Measurements from ENCODE around the gene CNDP2.

Gene CNDP2

DNA sequence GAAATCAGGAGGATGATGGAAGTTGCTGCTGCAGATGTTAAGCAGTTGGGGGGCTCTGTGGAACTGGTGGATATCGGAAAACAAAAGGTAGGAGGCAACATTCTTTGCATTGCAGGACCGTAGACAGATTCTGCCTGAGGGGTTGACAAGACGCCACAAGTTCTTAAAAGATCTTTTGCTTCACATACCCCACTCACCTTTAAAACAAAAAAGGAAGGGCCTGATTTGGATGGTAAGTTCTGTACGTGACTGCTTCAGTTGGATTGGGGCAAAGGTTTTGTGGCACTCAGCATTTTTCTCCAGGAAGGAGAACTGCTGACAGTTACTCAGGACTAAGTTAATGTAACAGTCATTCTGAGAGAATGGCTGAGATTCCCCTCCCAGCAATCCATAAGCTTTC, 5.2 kb downstream of the CNDP2 start:
- DNase-seq: no peak

DNA sequence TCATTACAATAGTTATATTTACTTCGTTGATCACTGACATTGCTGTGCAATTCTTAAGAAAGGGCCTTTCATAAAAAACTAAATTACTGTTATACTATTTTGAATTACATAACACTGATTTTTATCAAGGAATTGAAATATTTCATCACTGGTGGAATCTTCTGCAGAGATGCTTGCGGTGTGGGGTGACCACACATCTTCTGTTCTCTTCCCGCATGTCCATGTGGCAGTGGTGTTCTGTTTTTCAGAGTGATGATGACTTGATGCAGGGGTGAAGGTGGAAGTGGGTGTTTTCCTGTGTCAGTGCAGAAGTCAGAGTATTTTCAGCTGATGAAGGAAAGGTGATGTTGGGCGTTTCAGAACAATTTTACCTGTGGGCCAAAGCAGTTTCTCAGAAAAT, 7.0 kb downstream of the CNDP2 start:
- no peak for DNase-seq

DNA sequence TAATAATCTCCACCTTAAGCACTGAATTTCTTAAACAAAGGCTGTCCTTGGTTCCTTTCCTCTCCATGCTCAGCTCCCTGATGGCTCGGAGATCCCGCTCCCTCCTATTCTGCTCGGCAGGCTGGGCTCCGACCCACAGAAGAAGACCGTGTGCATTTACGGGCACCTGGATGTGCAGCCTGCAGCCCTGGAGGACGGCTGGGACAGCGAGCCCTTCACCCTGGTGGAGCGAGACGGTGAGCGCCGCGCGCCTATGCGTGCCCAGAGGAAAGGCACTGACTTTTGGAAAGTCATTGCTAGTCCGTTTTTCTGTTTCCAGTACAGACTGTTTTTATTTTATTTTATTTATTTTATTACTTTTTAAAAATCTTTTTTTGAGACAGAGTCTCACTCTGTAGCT, 9.6 kb downstream of the CNDP2 start:
- DNase-seq: no peak

DNA sequence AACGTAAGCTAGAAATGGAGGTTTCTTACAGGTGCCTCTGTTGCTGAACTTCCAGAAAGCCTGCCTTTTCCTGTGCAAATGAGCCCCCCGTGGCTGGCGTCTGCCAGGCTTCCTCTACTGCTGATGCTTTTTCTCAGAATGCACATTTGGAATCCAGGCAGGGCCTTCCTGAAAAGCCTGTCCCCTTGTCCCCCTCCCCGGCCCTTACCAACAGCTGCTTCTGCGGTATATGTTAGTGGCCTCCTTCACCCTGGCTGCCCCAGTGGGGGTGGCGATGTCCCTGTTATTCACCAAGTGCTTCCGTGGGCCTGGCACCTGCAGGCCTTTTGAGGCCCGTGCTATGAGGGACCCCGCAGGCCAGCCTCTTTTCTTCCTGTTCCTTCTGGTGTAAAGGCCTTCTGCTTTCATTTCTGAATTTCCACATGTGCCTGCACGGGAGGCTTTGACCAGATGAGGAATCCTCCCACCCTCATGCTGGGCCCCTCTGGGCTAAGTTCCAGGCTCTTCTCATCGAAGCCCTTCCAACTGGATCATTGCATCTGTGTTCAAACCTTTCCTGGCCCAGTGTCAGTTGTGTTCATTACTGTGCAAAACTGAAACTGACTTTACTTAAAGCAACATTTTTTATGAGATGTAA, 10.4 kb downstream of the CNDP2 start:
- DNase-seq: no peak

DNA sequence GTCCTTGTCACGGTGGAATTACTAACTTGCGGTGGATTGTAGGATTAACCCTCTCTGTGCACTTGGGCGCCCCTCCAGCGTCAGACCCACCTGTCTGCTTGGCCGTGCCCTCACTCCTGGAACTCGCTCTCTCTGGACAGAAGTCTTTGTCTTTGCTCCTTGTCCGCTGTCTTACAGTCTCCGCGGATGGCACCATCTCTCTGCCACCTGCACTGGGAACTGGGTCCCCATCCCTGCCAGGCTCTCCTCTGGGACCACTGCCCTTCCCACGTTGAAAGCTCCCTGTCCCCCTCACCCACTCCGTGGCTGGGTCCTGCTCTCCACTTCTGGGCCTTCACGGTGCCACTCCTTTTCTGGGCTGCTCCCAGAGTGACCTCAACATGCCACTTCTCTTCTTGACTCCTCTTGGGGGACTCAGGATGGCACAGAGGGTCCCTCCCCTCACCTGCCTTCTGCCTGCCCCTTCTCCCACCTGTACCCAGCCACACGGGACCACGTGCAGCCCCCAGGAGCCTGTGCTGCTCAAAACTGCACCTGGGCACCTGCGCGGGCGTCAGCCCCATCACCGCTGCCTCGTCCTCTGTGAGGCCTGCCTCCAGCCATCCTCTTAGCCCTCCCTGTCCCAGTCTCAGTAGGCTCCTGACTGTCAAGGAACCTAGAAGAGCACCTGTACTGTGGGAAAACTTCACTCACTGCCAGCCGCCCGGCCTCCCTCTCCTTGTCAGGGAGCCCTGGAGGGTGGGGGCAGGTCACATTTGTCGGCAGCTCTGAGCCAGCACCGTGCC, 11.1 kb downstream of the CNDP2 start:
- no peak for DNase-seq

DNA sequence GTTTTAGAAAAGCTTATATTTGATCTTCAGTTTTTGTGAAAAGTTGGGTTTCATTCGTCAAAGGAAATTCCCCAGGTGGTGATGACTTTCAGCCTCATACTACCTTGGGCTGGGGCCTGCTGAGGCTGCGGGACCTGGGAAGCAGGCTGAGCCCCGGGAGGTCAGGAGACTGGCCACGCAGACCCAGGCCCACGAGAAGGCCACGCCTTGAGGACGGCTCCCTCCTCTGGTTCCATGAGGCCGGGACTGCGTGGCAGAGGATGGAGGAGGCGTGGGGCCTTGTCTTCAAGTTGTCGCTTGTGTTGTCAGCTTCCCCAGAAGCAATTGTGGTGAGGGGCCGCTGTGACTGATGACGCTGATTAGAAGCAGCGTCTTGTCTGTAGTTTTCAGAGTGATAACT, 11.8 kb downstream of the CNDP2 start:
- DNase-seq: no peak

DNA sequence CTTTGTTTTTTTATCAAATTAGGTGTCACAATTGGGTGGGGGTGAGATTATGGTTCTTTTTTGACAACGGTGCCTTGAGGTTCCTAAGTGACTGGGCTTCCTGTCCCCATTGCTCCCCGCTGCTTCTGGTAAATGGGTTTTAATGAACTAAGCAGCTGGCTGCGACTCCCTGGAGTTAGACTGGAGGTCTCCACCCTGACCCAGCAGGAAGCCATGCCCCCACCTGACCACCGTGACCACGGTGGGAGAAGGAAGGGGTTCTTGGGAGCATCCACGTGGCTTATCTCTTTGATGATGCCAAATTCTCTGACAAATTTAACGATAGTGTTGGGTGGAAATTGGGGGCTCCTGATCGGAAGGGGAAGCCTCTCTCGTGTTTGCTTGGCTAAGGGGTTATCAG, 12.2 kb downstream of the CNDP2 start:
- no peak for DNase-seq

DNA sequence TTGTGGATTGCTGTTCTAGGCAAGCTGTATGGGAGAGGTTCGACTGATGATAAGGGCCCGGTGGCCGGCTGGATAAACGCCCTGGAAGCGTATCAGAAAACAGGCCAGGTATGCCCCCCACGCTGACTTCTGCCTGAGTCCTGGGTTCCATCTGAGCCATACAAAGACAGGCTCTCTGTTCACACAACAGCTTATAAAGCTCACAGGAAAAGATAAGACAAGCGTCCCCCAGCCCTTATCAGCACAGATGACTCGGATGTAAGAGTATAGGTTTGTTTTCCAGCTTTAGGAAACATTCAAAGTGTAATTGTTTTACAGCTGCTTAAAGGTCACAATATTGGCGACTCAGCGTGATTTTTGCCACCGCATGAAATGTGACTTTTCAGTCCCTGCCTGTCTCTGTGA, 12.7 kb downstream of the CNDP2 start:
- no peak for DNase-seq

DNA sequence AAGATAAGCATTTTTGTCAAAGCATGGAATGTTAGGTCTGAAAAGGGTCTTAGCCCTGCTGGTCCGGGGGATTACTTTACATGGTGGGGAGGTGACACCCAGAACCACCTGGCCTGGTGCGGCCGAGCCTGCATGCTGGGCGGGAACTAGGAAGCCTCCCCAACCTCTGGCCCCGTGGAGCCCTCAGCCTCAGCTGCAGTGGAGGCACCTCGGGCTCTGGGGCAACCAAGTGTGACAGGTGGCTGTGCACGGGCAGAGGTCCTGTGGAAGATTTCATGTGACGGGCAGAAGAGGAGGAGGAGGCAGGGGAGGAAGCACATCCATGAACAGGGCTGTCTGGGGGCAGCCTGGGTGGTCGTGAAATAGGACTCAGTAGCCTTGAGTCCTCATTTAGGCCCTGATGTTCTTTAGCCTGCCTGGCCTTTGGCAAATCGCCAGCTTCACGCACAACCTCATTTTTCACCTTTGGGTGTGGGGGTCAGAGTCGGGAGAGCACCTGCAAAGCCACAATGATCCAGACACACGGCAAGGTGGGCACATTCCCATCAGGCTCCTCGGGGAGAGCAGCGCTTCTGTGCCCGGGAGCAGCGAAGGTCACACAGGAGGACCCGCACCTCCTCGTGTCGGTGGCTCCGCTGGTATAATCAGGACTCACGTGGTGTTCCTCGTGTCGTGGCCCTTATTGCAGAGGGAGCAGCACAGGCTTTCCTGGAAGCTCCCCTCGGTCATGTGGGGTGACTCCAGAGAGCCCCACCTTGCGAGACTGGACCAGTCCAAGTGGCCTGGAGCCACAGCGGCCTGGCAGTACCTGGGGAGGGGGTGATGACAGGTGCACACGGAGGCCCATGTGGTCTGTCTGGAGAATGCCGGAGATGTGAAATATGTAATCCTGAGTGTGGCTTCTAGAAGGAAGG, 13.9 kb downstream of the CNDP2 start:
- DNase-seq: no peak

DNA sequence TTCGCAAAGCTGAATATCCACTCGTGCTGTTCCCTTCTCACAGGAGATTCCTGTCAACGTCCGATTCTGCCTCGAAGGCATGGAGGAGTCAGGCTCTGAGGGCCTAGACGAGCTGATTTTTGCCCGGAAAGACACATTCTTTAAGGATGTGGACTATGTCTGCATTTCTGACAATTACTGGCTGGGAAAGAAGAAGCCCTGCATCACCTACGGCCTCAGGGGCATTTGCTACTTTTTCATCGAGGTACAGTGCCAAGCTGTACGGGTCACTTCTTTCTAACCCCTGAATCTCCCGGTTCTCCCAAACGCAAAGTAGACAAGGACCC, 14.6 kb downstream of the CNDP2 start:
- no peak for DNase-seq

DNA sequence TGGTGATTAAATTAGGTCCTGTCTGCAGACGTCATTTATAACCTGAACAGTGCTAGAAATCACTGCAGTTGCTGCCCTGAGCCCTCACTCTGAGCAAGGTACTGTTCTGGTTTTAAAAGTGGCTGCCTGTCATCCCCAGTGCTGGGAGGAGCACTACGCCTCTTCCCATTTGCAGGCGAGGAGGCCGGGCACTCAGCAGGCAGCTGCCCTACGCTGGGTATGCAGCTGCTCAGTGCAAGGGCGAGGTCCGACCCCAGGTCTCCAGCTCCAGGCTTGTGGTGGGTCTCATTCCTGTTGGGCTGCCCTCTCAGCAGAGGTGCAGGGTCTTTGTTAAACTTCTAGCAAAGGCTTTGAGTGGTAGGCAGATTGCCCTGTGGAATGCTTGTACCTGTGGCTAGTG, 15.7 kb downstream of the CNDP2 start:
- DNase-seq: no peak

DNA sequence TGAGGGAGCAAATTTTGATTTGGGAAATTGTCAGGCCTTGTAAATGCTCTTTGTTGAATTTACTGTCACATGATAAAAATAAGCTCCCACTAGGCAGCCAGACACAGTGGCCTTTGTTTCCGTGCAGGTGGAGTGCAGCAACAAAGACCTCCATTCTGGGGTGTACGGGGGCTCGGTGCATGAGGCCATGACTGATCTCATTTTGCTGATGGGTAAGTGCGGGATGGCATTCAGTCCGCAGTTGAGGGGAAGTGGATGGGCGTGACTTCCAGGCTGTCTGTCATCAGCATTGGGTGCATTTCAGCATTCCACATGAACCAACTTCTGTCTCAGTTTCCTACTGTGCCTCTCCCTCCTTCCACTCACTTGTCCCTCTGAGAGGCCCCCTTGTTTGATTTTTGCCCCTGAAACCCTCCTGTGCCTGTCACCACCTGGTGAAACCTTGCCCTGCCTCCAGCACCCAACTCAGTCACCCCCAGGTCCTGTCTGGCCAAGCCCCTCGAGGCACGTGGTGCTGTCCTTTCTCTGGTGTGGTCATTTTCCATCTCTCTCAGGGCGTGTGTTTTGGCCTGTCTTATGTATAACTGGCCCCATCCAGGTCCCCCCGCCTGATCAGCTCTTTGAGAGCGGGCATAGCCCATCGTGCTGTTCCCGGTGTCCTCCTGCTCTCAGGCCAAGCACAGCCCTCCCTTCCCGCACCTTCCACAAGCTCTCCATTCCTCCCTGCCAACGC, 16.3 kb downstream of the CNDP2 start:
- no peak for DNase-seq

DNA sequence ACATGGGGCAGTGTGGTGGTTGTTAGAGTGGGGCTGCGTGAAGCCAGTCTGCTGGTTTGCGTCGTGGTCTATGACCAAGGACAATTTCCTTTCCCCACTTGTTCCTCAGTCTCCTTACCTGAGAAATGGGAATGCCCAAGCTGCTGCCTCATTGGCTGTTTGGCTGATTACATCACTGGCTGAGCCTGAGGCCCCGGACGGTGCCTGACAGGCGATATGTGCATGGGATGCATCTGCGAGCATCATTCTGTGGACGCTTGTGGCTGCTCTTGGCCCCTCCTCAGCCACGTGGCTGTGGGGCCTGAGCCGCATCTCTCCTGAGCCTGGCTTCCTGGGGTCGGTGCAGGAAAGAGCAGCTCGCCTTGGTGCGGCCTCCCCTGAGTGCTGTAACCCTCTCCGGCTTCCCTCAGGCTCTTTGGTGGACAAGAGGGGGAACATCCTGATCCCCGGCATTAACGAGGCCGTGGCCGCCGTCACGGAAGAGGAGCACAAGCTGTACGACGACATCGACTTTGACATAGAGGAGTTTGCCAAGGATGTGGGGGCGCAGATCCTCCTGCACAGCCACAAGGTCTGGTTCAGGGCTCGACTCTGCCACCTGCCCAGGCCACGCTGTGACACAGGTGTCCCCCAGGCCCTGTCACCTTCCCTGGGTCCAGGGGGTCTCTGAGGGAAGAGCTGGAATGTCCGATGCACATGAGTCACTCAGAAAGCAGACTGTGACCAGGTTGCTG, 17.2 kb downstream of the CNDP2 start:
- no peak for DNase-seq

DNA sequence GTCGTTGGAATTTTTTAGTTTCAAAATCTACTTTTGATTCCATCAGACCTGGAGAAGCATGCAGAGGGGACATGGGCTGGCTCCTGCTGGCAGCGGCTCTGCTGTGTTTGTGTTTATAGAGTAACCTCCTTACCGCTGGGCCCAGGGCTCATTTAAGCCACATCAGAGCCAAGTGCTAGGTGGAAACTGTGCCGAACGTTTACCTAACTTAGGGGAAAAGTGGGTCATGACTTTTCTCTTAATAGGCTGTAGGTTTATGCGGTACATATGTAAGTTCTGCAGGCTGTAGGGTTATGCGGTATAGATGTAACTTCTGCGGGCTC, 17.7 kb downstream of the CNDP2 start:
- DNase-seq: peak in 1 of 2 donors; percentile 7

DNA sequence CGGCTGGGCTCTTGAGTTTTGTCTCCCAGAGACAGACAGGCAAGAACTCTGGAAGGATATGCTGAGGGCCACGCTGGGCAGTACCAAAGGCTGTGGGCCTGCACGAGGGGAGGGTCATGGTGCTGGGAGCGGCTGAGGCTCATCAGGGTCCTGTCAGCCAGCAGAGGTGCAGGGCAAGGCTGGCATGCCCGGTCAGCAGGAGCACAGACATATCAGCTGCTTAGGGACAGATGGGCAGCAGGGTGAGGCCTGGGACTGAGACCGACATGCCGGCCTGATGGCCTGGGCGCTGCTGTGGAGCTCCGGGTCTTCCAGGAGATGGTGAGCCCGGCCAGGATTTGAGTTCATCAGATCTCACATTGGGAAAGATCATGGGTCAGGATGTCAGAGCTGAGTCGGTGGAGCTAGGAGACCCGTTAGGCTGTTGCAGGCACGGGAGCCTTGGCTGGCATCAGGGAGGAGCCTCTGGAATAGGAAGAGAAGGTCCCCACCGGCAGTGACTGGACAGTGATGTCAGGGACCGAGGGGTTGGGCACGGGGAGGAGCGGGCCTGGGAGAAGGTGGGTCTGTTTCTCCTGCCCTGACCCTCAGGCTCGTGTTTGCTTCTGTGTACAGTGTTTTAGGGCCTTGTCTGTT, 18.8 kb downstream of the CNDP2 start:
- DNase-seq: peak in 1 of 2 donors; percentile 10

DNA sequence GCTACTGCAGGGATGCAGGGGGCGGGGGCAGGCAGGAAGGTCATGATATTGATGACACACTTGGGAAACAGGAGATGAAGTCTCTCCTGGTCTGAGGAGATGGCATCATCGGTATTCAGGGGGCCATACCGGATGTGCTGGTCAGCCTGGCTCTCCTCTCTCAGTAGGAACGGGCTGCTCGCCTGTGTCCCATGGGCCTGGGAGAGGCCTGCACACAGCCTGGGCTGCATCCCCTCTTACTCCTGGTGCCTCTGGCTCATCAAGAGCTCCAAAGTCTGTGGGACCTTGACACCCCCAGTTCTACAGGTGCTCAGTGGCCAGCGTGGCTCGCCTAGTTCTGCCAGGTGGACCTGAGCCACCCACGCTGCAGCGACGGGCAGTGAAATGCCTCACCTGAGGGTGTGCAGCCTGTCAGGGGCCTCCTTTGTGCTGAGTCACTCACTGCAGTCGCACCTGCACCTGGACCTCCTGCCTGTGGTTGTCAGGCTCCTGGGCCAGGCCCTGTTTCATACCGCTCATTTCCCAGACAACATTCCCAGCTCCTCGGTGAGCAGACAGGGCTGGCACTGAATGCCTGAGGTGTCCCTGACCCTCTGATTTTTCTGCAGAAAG, 19.6 kb downstream of the CNDP2 start:
- peak in 1 of 2 donors; percentile 5 for DNase-seq

DNA sequence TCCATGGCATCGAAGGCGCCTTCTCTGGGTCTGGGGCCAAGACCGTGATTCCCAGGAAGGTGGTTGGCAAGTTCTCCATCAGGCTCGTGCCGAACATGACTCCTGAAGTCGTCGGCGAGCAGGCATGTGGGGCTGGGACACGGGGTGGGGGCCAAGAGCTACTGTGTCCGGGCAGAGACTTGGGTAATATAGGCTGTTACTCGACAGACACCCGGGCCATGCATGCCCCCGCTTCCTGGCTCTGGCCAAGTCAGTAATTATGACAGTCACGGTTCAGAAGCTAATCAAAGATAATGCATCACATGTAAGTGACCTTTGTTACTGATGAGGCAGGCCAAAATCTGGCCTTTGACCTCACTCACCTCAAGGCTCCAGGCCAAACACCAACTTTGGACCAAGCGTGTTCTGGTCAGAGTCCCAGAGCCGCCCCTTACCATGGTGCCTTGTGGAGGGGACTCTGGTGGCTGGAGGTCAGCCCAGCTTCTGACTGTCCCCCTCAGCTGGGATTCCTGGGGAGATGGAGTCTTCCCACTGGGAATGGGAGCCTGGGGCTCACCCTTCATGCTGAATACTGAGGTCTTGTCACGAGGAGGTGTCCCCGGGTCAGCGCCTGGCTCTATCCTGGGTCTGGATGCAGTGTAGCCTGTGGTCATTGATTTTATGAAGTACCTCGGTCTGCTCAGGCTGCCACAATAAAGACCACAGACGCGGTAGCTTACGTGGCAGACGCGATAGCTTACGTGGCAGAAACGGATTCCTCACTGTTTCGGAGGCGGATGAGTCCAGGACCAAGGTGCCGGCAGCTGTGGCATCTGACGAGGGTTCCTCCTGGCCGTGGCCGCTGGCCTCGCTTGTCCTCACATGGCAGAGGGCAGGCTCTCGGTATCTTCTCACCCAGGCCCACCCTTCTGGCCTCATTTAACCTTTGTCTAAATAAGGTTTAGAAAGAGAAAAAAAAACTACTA, 20.4 kb downstream of the CNDP2 start:
- no peak for DNase-seq

DNA sequence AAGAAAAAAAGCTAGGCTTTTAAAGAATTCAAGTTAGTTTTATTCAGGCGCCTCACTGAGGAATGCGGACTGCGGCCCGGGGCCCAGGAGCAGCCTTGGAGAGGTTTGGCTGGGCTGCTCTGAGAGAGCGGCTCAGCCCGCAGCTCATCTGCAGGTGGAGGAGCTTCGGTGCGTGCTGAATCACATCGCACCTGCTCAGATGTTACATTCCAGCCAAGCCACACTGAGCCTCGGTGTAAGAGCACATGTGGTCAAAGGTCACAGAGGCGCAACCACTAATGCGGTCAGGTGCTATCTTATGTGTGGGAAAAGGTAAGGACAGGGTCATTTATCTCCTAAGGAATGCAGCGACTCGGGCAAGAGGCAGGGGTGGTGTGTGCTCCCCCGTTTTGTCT, 21.1 kb downstream of the CNDP2 start:
- no peak for DNase-seq

DNA sequence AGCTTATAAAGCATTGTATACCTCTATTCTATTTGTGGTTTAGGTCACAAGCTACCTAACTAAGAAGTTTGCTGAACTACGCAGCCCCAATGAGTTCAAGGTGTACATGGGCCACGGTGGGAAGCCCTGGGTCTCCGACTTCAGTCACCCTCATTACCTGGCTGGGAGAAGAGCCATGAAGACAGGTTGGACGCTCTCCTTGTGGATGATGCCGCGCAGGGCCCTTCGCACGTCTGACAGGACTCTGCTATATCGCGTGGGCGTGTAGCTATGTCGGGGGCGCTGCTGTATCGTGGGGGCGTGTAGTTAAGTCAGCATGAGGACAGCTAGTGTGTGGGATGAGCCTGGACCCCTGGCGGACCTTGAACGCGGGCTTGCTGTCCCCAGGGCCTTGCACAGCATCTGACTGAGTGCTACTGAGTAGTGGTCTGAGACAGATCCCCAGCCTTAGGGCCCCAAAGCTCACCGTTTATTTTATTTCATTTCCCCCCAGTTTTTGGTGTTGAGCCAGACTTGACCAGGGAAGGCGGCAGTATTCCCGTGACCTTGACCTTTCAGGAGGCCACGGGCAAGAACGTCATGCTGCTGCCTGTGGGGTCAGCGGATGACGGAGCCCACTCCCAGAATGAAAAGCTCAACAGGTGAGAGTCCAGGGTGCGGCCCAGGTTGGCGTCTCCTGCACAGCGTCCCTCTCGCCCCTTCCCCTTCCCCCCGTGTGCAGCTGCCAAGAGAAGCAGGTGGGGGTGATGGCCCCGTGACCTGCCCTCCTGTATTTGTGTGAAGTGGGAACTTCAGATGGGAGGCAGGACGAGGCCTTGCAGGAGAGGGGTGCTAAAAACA, 22.5 kb downstream of the CNDP2 start:
- DNase-seq: no peak

Measured in CD4-positive, alpha-beta T cell treated with Interleukin-4 for 1 hour (primary cell).